Measurements from ENCODE around the gene USP34. TPM values are rescaled to one million over a fixed set of nuclear protein-coding genes. Genes with fewer than 3 reads are reported as not detected.
A peak's percentile ranks its signal among the peaks of the same experiment; 100 is the strongest.

Gene USP34
- total and polyA plus RNA-seq, 9 of the 15 experiments (the other 6 are each of a cell fraction or from before 2014, with no cell fraction given) = 19.8 to 108 (median 67.8) TPM

GRCh38 chr2:61288070-61288841 is 182.6 kb downstream of the USP34 start (continued):
- TF ChIP-seq ZNF133 (CRISPR knock-in tag; IDR thresholded peaks at IDR 0.05) (no peak), ZNF121 (CRISPR knock-in tag; conservative IDR thresholded peaks at IDR 0.05) (no peak), KAT2B (IDR thresholded peaks at IDR 0.05; ENCODE audit: low read depth, low read length) (no peak), POLR2AphosphoS5 (IDR thresholded peaks at IDR 0.05; ENCODE audit: control insufficient read depth, insufficient read depth, low read depth, low read length) (peak; percentile 69; the same call in 1 of the 2 replicates), L3MBTL2 (IDR thresholded peaks at IDR 0.05) (no peak), ZBED1 (IDR thresholded peaks at IDR 0.05) (no peak), NCOA2 (IDR thresholded peaks at IDR 0.05; ENCODE audit: partially characterized antibody in 2 of 2) (peak in 1 of 2 experiments; percentile 62), XRCC3 (IDR thresholded peaks at IDR 0.05) (no peak), FOSL1 (tag; conservative IDR thresholded peaks at IDR 0.05) (peak; percentile 83), ZNF766 (CRISPR knock-in tag; conservative IDR thresholded peaks at IDR 0.05) (peak; percentile 83; the same call in 1 of the 2 replicates), NFIC (IDR thresholded peaks at IDR 0.05) (peak; percentile 55), MAFG (tag; conservative IDR thresholded peaks at IDR 0.05) (no peak; the same call in 1 of the 2 replicates), HNRNPL (IDR thresholded peaks at IDR 0.05; ENCODE audit: low read depth, low read length) (no peak), ELF4 (CRISPR knock-in tag; IDR thresholded peaks at IDR 0.05) (peak; percentile 89), ZNF592 (IDR thresholded peaks at IDR 0.05) (peak; percentile 71), TFE3 (CRISPR knock-in tag; IDR thresholded peaks at IDR 0.05) (no peak), ZNF217 (CRISPR knock-in tag; IDR thresholded peaks at IDR 0.05) (no peak), MTA3 (IDR thresholded peaks at IDR 0.05; ENCODE audit: borderline replicate concordance) (peak; percentile 87; the same call in 1 of the 2 replicates), CBX8 (IDR thresholded peaks at IDR 0.05; ENCODE audit: borderline replicate concordance, extremely low read depth, low read depth, low read length, poor library complexity, severe bottlenecking) (no peak)
- TF ChIP-seq, protein P1, sequence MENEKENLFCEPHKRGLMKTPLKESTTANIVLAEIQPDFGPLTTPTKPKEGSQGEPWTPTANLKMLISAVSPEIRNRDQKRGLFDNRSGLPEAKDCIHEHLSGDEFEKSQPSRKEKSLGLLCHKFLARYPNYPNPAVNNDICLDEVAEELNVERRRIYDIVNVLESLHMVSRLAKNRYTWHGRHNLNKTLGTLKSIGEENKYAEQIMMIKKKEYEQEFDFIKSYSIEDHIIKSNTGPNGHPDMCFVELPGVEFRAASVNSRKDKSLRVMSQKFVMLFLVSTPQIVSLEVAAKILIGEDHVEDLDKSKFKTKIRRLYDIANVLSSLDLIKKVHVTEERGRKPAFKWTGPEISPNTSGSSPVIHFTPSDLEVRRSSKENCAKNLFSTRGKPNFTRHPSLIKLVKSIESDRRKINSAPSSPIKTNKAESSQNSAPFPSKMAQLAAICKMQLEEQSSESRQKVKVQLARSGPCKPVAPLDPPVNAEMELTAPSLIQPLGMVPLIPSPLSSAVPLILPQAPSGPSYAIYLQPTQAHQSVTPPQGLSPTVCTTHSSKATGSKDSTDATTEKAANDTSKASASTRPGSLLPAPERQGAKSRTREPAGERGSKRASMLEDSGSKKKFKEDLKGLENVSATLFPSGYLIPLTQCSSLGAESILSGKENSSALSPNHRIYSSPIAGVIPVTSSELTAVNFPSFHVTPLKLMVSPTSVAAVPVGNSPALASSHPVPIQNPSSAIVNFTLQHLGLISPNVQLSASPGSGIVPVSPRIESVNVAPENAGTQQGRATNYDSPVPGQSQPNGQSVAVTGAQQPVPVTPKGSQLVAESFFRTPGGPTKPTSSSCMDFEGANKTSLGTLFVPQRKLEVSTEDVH (IDR thresholded peaks at IDR 0.05; ENCODE audit: low read depth, partially characterized antibody) = peak; percentile 42

All from K562 (cell line).